ENCODE measurements around the gene SASH1. TPM values are rescaled to one million over a fixed set of nuclear protein-coding genes. Genes with fewer than 3 reads are reported as not detected.

SASH1 gene
- total RNA-seq, 1 experiment from 2014 or later: 11.7 TPM

- no peak for DNase-seq (ENCODE audit: low read depth, low spot score)
- CTCF ChIA-PET: no interaction called here
- no peak overlapping the region for H2AFZ ChIP-seq (ENCODE audit: low read depth, low read length, poor library complexity, severe bottlenecking)
- H4K20me1 ChIP-seq (ENCODE audit: insufficient read depth): no peaks in the 10 kb centered on the region
- POLR2A ChIA-PET: no interaction called here
- intact Hi-C loops (cut with micrococcal nuclease): loop anchor here (2.0 kb wide), 1 partner anchor 465 kb away; no protein-coding TSS in a partner anchor
- BruUV-seq (replicated peaks): no TSS peak
- no peaks in the 10 kb centered on the region for H3K9me2 ChIP-seq (ENCODE audit: insufficient read depth)
- no peak overlapping the region for H3K27ac ChIP-seq (ENCODE audit: low read depth, low read length)
- no peaks in the 10 kb centered on the region for H3K9me3 ChIP-seq (ENCODE audit: control insufficient read depth in 1 of 2, insufficient read depth in 1 of 2, low read depth in 1 of 2, low read length in 2 of 2)
- H3K4me1 ChIP-seq (ENCODE audit: control insufficient read depth in 1 of 2, insufficient read depth in 2 of 2, low read length in 2 of 2): peaks cover 0 to 11% of the 10 kb centered on the region in 2 experiments; a peak in 2 of 4 replicates
- no peak overlapping the region for H3K4me2 ChIP-seq (ENCODE audit: low read length)
- H3K4me3 ChIP-seq (replicated peaks in 1 of 2; ENCODE audit: low read depth in 1 of 2, low read length in 2 of 2): no peak overlapping the region
- RAD21 ChIA-PET (ENCODE audit: low non-redundant PET in 1 of 2, low total read pairs in 2 of 2, uncharacterized antibody in 2 of 2, unreplicated experiment in 2 of 2): no interaction called here
- ATAC-seq: no peak
- H3K79me2 ChIP-seq (ENCODE audit: insufficient read depth, low read length): no peaks in the 10 kb centered on the region
- H3K36me3 ChIP-seq (ENCODE audit: control insufficient read depth in 1 of 2, insufficient read depth in 2 of 2, low read length in 2 of 2): no peaks in the 10 kb centered on the region
- TF ChIP-seq ZBTB33 (IDR thresholded peaks at IDR 0.05; ENCODE audit: extremely low read depth, insufficient replicate concordance, low read length): no peak
- no peak for TF ChIP-seq JUND (IDR thresholded peaks at IDR 0.05)
- no peaks in the 10 kb centered on the region for H3K27me3 ChIP-seq (ENCODE audit: insufficient read depth, low read length)
- no peak overlapping the region for H3K9ac ChIP-seq (ENCODE audit: low read length)
These were observed 219.0 kb downstream of the SASH1 start for GRCh38 chr6:148561629-148562028.

GRCh38 chr6:148563066-148563465 lies 220.4 kb downstream of the SASH1 start:
- no peaks in the 10 kb centered on the region for H3K9me2 ChIP-seq (ENCODE audit: insufficient read depth)
- H3K27me3 ChIP-seq (ENCODE audit: insufficient read depth, low read length): no peaks in the 10 kb centered on the region
- CTCF ChIA-PET: no interaction called here
- no peak for ATAC-seq
- H3K36me3 ChIP-seq (ENCODE audit: control insufficient read depth in 1 of 2, insufficient read depth in 2 of 2, low read length in 2 of 2): no peaks in the 10 kb centered on the region
- no peak overlapping the region for H3K27ac ChIP-seq (ENCODE audit: low read depth, low read length)
- H3K4me3 ChIP-seq (replicated peaks in 1 of 2; ENCODE audit: low read depth in 1 of 2, low read length in 2 of 2): no peak overlapping the region
- no peaks in the 10 kb centered on the region for H4K20me1 ChIP-seq (ENCODE audit: insufficient read depth)
- no peak overlapping the region for H2AFZ ChIP-seq (ENCODE audit: low read depth, low read length, poor library complexity, severe bottlenecking)
- H3K79me2 ChIP-seq (ENCODE audit: insufficient read depth, low read length): no peaks in the 10 kb centered on the region
- peaks cover 0 to 13% of the 10 kb centered on the region in 2 experiments; a peak in 2 of 4 replicates for H3K4me1 ChIP-seq (ENCODE audit: control insufficient read depth in 1 of 2, insufficient read depth in 2 of 2, low read length in 2 of 2)
- no TSS peak for BruUV-seq (replicated peaks)
- TF ChIP-seq ATF3 (IDR thresholded peaks at IDR 0.05): no peak
- TF ChIP-seq ZFX (IDR thresholded peaks at IDR 0.05): no peak
- TF ChIP-seq EZH2 (IDR thresholded peaks at IDR 0.05): no peak
- TF ChIP-seq CEBPB (IDR thresholded peaks at IDR 0.05; ENCODE audit: low read depth): no peak
- TF ChIP-seq ZNF274 (IDR thresholded peaks at IDR 0.05; ENCODE audit: low read depth, low read length): no peak
- no peak for TF ChIP-seq SP1 (IDR thresholded peaks at IDR 0.05; ENCODE audit: low read depth)
- no peak for TF ChIP-seq SRF (IDR thresholded peaks at IDR 0.05; ENCODE audit: low read depth)
- TF ChIP-seq CTCF (IDR thresholded peaks at IDR 0.05 in 2 of 3, conservative IDR thresholded peaks at IDR 0.05 in 1 of 3; ENCODE audit: borderline replicate concordance in 1 of 3, insufficient read depth in 1 of 3, low read depth in 2 of 3, low read length in 2 of 3): no peak
- TF ChIP-seq YY1 (IDR thresholded peaks at IDR 0.05; ENCODE audit: extremely low read depth, insufficient replicate concordance, low read depth, low read length): no peak
- TF ChIP-seq ELF1 (IDR thresholded peaks at IDR 0.05; ENCODE audit: borderline replicate concordance, low read depth): no peak
- no peak for TF ChIP-seq CBX3 (IDR thresholded peaks at IDR 0.05; ENCODE audit: low read depth)
- no peak for TF ChIP-seq FOSL1 (IDR thresholded peaks at IDR 0.05; ENCODE audit: low read depth)
- H3K9me3 ChIP-seq (ENCODE audit: control insufficient read depth in 1 of 2, insufficient read depth in 1 of 2, low read depth in 1 of 2, low read length in 2 of 2): no peaks in the 10 kb centered on the region
- intact Hi-C loops (cut with micrococcal nuclease): no loop called here
- no peak for DNase-seq (ENCODE audit: low read depth, low spot score)
- H3K9ac ChIP-seq (ENCODE audit: low read length): no peak overlapping the region
- POLR2A ChIA-PET: no interaction called here
- no peak overlapping the region for H3K4me2 ChIP-seq (ENCODE audit: low read length)
- RAD21 ChIA-PET (ENCODE audit: low non-redundant PET in 1 of 2, low total read pairs in 2 of 2, uncharacterized antibody in 2 of 2, unreplicated experiment in 2 of 2): no interaction called here
